Activated naive CD8-positive, alpha-beta T cell (primary cell): Measurements from ENCODE around the gene DSTN.

Experiments
- H3K27ac Mint-ChIP-seq: one replicate; pipeline ENCODE4 v1.8.0; 2021; ENCODE audit warnings: mixed read lengths
- H3K27me3 Mint-ChIP-seq: one replicate; pipeline ENCODE4 v1.8.0; 2021; ENCODE audit warnings: mixed read lengths
- H3K36me3 Mint-ChIP-seq: one replicate; pipeline ENCODE4 v1.8.0; 2021; ENCODE audit warnings: mixed read lengths
- H3K4me1 Mint-ChIP-seq: one replicate; pipeline ENCODE4 v1.8.0; 2021; ENCODE audit warnings: low read depth, mixed read lengths
- H3K4me3 Mint-ChIP-seq: one replicate; pipeline ENCODE4 v1.8.0; 2021; ENCODE audit warnings: mild to moderate bottlenecking, mixed read lengths
- H3K9me3 Mint-ChIP-seq: one replicate; pipeline ENCODE4 v1.8.0; 2021; ENCODE audit warnings: low read depth, mixed read lengths

The DSTN gene

GRCh38 chr20:17627101-17627955 is 57.5 kb downstream of the DSTN start:
- Mint-ChIP-seq H3K27me3 (no peaks in the 10 kb centered on the region), H3K27ac (no peak overlapping the region), H3K9me3 (no peaks in the 10 kb centered on the region), H3K36me3 (peaks cover 5% of the 10 kb centered on the region), H3K4me1 (no peaks in the 10 kb centered on the region), H3K4me3 (no peak overlapping the region)

DNA sequence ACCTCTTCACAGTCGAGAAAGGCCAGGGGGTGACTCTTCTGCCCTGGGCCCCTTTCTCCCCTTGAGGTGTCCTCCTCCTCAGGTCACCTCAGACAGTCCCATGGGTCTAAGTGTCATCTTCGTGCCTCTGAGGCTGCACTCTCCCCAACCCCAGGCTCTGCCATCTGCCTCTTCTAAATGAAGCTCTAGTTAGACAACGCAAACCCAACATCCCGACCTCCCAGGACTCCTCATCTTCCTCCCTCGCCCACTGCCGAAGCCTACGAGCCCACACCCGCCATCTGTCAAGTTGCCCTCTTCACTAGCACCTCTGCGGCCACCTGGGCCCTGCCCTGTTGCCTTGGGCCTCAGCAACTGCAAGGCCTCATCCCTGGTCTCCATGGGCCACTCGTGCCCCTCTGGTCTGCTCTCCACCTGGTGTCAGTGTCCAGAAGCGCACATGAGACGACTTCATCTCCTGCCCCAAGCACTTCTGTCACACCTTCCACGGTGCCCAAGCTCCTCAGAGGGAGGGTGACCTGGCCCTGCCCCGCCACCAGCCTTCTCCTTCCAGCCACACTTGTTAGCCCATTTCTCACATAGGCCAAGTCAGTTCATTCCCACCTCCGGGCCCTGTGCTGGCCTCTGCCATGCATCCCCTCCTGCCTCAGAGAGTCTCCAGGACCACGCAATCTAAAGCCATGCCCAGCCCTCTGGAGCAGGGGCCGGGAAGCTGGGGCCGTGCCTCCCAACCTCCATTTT is 58.4 kb downstream of the DSTN start:
- Mint-ChIP-seq H3K36me3 (peaks cover 5% of the 10 kb centered on the region), H3K9me3 (no peaks in the 10 kb centered on the region), H3K27me3 (no peaks in the 10 kb centered on the region), H3K4me1 (no peaks in the 10 kb centered on the region), H3K27ac (no peak overlapping the region), H3K4me3 (no peak overlapping the region)

DNA sequence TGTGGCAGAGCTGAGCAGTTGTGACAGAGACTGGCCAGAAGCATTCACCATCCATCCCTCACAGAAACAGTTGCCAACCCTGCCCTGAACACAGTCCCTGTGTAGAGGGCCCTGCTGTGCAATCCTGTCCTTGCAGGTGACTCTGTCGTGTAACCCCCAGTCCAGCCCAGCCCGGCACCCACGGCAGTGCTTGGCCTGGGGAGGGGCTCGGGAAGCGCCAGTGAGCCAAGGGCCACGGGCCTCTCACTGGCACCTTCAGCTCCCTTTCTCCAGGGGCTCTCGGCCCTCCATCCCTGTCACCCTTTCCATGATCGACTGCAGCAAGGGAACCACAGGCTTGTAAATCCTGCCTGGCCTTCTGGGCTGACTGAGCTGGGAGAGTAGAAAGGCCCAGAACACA is 59.1 kb downstream of the DSTN start:
- Mint-ChIP-seq H3K36me3 (peaks cover 5% of the 10 kb centered on the region), H3K27me3 (no peaks in the 10 kb centered on the region)

DNA sequence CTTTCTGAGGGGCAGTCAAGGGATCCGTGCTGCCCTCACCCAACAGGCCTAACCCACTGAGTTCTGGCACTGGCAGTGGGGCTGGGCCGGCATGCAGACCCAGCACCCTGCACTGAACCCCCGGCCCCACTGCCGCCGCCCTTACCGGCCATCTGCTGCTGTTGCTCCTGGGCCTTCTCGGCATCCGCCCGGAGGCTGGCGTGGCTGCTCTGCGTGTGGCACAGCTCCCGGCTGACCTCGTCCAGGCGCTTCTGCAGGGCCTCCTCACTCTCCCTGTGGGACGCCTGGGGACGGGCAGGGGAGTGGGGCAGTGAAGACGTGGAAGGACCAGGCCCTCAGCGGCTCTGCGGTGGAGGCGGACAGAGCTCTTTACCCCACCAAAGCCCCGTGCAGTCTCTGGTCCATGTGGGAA is 59.8 kb downstream of the DSTN start:
- no peaks in the 10 kb centered on the region for H3K9me3 Mint-ChIP-seq
- peaks cover 5% of the 10 kb centered on the region for H3K36me3 Mint-ChIP-seq
- H3K27me3 Mint-ChIP-seq: no peaks in the 10 kb centered on the region
- H3K4me1 Mint-ChIP-seq: no peaks in the 10 kb centered on the region
- no peak overlapping the region for H3K27ac Mint-ChIP-seq
- no peak overlapping the region for H3K4me3 Mint-ChIP-seq

More for the DNA sequence above, 59.1 kb downstream of the DSTN start:
- H3K4me1 Mint-ChIP-seq: no peaks in the 10 kb centered on the region
- H3K27ac Mint-ChIP-seq: no peak overlapping the region
- no peaks in the 10 kb centered on the region for H3K9me3 Mint-ChIP-seq
- no peak overlapping the region for H3K4me3 Mint-ChIP-seq

DNA sequence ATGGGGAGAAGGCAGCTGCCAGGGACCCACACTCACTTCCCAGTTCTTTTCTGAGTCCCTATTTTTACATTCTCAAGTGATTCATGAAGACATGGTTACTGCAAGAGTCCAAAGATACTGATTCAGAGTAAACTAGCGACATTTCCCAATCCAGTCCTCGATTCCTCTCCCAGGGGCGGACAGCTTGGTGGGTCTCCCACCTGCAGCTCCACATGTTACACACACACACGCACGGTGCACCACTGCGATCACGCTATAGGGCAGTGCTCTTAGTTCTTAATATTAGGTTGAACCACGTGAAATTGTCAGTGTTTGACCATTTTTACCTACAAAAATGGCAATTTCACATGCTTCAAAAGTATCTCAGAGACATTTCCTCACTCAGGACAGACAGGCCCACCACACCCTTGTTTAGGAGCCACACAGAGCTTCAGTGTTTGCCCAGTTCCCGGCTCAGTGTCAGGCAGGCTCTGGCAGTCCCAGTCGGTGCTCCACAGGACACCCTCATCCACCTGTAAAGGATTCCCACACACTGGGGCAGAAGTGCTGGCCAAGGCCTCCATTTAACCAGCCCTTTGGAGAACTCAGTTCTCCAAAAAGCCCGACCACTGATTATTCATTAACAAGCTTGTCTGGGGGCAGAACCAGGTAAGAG is 60.4 kb downstream of the DSTN start:
- H3K36me3 Mint-ChIP-seq: peaks cover 5% of the 10 kb centered on the region
- no peak overlapping the region for H3K27ac Mint-ChIP-seq
- H3K27me3 Mint-ChIP-seq: no peaks in the 10 kb centered on the region
- H3K9me3 Mint-ChIP-seq: no peaks in the 10 kb centered on the region
- no peak overlapping the region for H3K4me3 Mint-ChIP-seq
- no peaks in the 10 kb centered on the region for H3K4me1 Mint-ChIP-seq

- Mint-ChIP-seq H3K9me3 (no peaks in the 10 kb centered on the region), H3K36me3 (peaks cover 5% of the 10 kb centered on the region), H3K27ac (no peak overlapping the region), H3K4me3 (no peak overlapping the region), H3K4me1 (no peaks in the 10 kb centered on the region), H3K27me3 (no peaks in the 10 kb centered on the region)
Measured at GRCh38 chr20:17630806-17631195, 60.9 kb downstream of the DSTN start.

DNA sequence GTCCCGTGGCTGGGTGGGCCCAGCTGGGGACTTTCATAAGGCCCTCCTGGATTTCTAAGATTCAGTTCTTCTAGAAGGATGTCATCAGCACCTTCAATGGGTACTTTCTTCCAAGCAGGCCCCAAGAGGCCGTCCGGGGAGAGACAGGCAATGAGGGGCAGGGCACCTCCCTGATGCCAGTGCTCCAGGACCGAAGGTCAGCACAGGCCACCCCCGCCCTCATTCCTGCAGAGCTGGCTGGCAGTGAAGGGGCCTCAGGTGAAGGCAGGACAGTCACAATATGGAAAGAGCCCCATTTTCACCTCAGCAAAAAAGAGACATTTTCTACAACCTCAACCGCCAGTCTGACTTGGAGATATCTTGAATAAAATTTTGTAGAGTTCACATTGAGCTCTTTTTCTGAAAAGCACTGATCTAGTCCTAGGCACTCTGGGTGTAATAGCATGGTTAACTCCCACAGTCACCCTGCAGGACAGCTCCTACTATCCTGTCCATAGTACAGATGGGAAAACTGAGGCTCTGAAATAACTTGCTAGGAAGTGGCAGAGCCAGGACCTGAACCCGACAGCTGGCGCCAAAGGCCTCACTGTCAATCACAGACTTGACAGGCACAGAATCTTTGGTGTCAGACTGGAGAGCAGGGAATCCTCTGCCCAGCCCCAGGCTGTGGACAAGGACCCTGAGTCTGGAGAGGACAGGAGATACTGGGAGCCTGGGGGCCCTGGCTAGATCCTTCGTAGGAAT is 61.9 kb downstream of the DSTN start:
- Mint-ChIP-seq H3K4me3 (no peak overlapping the region), H3K9me3 (no peaks in the 10 kb centered on the region), H3K36me3 (peaks cover 5% of the 10 kb centered on the region), H3K4me1 (no peaks in the 10 kb centered on the region), H3K27me3 (no peaks in the 10 kb centered on the region), H3K27ac (no peak overlapping the region)

- H3K27me3 Mint-ChIP-seq: no peaks in the 10 kb centered on the region
- H3K27ac Mint-ChIP-seq: no peak overlapping the region
- peaks cover 1% of the 10 kb centered on the region for H3K36me3 Mint-ChIP-seq
- H3K4me1 Mint-ChIP-seq: no peaks in the 10 kb centered on the region
- no peaks in the 10 kb centered on the region for H3K9me3 Mint-ChIP-seq
- no peak overlapping the region for H3K4me3 Mint-ChIP-seq
Measured at GRCh38 chr20:17633221-17633849, 63.5 kb downstream of the DSTN start.

GRCh38 chr20:17633850-17634500 is 64.1 kb downstream of the DSTN start:
- Mint-ChIP-seq H3K27me3 (no peaks in the 10 kb centered on the region), H3K36me3 (no peaks in the 10 kb centered on the region), H3K4me1 (no peaks in the 10 kb centered on the region), H3K27ac (no peak overlapping the region), H3K4me3 (no peak overlapping the region), H3K9me3 (no peaks in the 10 kb centered on the region)

GRCh38 chr20:17634661-17635331 is 64.9 kb downstream of the DSTN start:
- Mint-ChIP-seq H3K4me1 (no peaks in the 10 kb centered on the region), H3K36me3 (no peaks in the 10 kb centered on the region), H3K27me3 (no peaks in the 10 kb centered on the region), H3K9me3 (no peaks in the 10 kb centered on the region), H3K4me3 (no peak overlapping the region), H3K27ac (no peak overlapping the region)

DNA sequence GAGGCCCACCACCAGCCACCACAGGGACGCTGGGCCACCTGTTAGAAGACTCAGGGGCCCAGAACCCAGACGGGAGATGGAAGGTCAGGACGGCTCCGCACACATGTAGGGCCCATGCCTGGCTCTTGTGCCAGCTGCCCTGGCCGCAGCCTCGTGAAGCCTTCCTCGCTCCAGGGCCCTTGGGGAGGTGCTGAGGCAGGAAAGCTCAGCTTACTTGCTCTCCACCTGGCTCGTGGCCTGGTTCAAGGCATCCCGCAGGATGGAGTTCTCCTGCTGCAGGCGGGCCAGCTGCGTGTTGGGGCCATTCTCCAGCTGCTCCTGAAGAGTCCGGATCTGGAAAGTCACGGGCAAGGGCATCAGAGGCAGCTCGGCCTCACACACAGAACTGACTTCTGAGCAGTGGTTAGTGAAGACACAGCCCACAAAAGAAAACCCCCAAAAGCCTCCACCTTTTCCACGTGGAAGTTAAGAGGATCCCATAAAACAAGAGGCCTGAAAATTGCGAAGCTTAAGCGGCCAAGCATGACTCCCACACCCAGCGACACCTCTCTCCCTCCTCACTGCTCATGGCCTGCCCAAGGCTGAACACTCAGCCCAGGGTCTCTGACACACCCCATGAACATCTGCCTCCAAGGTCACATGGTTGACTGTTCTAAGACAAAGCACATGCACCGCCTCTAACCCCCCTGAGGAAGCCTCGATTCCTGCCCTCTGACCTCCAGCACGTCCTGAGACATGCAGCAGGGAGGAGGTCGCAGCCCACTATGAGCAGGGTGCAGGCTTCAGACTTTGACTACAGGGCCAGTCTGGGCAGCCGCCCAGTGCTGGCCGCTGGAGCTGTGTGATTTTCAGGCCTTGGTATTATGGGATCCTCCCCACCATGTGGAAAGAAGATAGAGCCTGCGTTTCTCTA is 65.7 kb downstream of the DSTN start:
- no peaks in the 10 kb centered on the region for H3K36me3 Mint-ChIP-seq
- no peak overlapping the region for H3K4me3 Mint-ChIP-seq
- no peaks in the 10 kb centered on the region for H3K4me1 Mint-ChIP-seq
- no peaks in the 10 kb centered on the region for H3K27me3 Mint-ChIP-seq
- no peaks in the 10 kb centered on the region for H3K9me3 Mint-ChIP-seq
- no peak overlapping the region for H3K27ac Mint-ChIP-seq

GRCh38 chr20:17636523-17637412 is 66.9 kb downstream of the DSTN start:
- Mint-ChIP-seq H3K4me3 (no peak overlapping the region), H3K9me3 (no peaks in the 10 kb centered on the region), H3K4me1 (no peaks in the 10 kb centered on the region), H3K27ac (no peak overlapping the region), H3K27me3 (no peaks in the 10 kb centered on the region), H3K36me3 (no peaks in the 10 kb centered on the region)
